OCI-LY1 (cell line): ENCODE measurements around the gene NACC1.

Experiments used
- H2AFZ ChIP-seq: fragments of 200-600 bp; sonication (generic), shearing (Covaris generic); 2 replicates; pipeline ENCODE4 v1.6.0; 2014; ENCODE audit warnings: antibody characterized with exemption, mild to moderate bottlenecking, low read length
- H3F3A ChIP-seq: fragments of 200-600 bp; sonication (generic), shearing (Covaris generic); 2 replicates; pipeline ENCODE4 v1.6.0; 2014; ENCODE audit warnings: mild to moderate bottlenecking, antibody characterized with exemption, low read length, moderate library complexity; ENCODE audit not compliant: insufficient read depth
- H3K27ac ChIP-seq: fragments of 200-600 bp; sonication (generic); 2 replicates; pipeline ENCODE4 v1.5.1; 2014; ENCODE audit warnings: low read length, mixed run types, mild to moderate bottlenecking, low read depth; ENCODE audit not compliant: poor library complexity, severe bottlenecking
- H3K27me3 ChIP-seq: fragments of 200-600 bp; sonication (generic); 2 replicates; pipeline ENCODE4 v1.6.0; 2014; ENCODE audit warnings: antibody characterized with exemption, mild to moderate bottlenecking, low read length, moderate library complexity; ENCODE audit not compliant: insufficient read depth
- H3K36me3 ChIP-seq: fragments of 200-600 bp; sonication (generic); 2 replicates; pipeline ENCODE4 v1.6.1; 2014; ENCODE audit warnings: mild to moderate bottlenecking, antibody characterized with exemption, low read length, moderate library complexity, mixed read lengths; ENCODE audit not compliant: insufficient read depth
- H3K4me1 ChIP-seq: fragments of 200-600 bp; sonication (generic); 2 replicates; pipeline ENCODE4 v1.5.1; 2014; ENCODE audit warnings: mild to moderate bottlenecking, low read length, moderate library complexity; ENCODE audit not compliant: insufficient read depth, severe bottlenecking
- H3K4me2 ChIP-seq: fragments of 200-600 bp; sonication (generic), shearing (Covaris generic); 2 replicates; pipeline ENCODE4 v1.6.1; 2014; ENCODE audit warnings: low read length
- H3K4me3 ChIP-seq: fragments of 200-600 bp; sonication (generic); 2 replicates; pipeline ENCODE4 v1.5.1; 2014; ENCODE audit warnings: low read length, low read depth, mild to moderate bottlenecking, mixed read lengths; ENCODE audit not compliant: poor library complexity, severe bottlenecking
- H3K79me2 ChIP-seq: fragments of 200-600 bp; shearing (Covaris generic); 2 replicates; pipeline ENCODE4 v1.6.1; 2016; ENCODE audit warnings: mixed run types, low read length, mixed read lengths; ENCODE audit not compliant: insufficient read depth
- H3K9ac ChIP-seq: fragments of 200-600 bp; sonication (generic), shearing (Covaris generic); 2 replicates; pipeline ENCODE4 v1.6.1; 2014; ENCODE audit warnings: mild to moderate bottlenecking, low read length, mixed read lengths
- H3K9me2 ChIP-seq: fragments of 200-600 bp; sonication (generic), shearing (Covaris generic); 2 replicates; pipeline ENCODE4 v1.6.1; 2014; ENCODE audit warnings: low read depth, mild to moderate bottlenecking, low read length, mixed read lengths
- H3K9me3 ChIP-seq: fragments of 200-600 bp; shearing (Covaris generic); 2 replicates; pipeline ENCODE4 v1.6.1; 2014; ENCODE audit warnings: low read length, mixed read lengths
- H4K20me1 ChIP-seq: fragments of 200-600 bp; sonication (generic), shearing (Covaris generic); 2 replicates; pipeline ENCODE4 v1.6.0; 2016; ENCODE audit warnings: mild to moderate bottlenecking, low read length; ENCODE audit not compliant: insufficient read depth
- CTCF ChIP-seq: fragments of 200-600 bp; sonication (generic), shearing (Covaris generic); IDR thresholded peaks from 2 replicates; pipeline ENCODE4 v1.5.1; 2017; ENCODE audit warnings: mild to moderate bottlenecking, antibody characterized with exemption, low read length, moderate library complexity, mixed read lengths
- EZH2 ChIP-seq: fragments of 200-600 bp; sonication (generic), shearing (Covaris generic); IDR thresholded peaks from 2 replicates; pipeline ENCODE4 v1.8.0; 2017; ENCODE audit warnings: borderline replicate concordance, mixed run types, mild to moderate bottlenecking, antibody characterized with exemption, low read length, moderate library complexity, mixed read lengths

NACC1 gene

GRCh38 chr19:13117176-13117771 is 790 bp upstream of the NACC1 start:
- Histone ChIP-seq H3K9me2 (no peaks in the 10 kb centered on the region), H3K27me3 (no peaks in the 10 kb centered on the region), H3K79me2 (peaks cover 34% of the 10 kb centered on the region), H3K4me3 (peak overlapping the region; percentile 86), H3K36me3 (peaks cover 27% of the 10 kb centered on the region; the same call in 1 of the 2 replicates), H4K20me1 (no peaks in the 10 kb centered on the region), H3F3A (peaks cover 4% of the 10 kb centered on the region; the same call in 1 of the 2 replicates), H3K4me2 (peak overlapping the region; percentile 82), H3K4me1 (peaks cover 52% of the 10 kb centered on the region), H3K27ac (peak overlapping the region; percentile 80), H3K9me3 (no peaks in the 10 kb centered on the region), H2AFZ (no peak overlapping the region), H3K9ac (peak overlapping the region; percentile 75)
- TF ChIP-seq EZH2 (no peak), CTCF (no peak)

- H3K27ac ChIP-seq = peak overlapping the region; percentile 56
- peak overlapping the region; percentile 99 for H3K9ac ChIP-seq
- H3K4me3 ChIP-seq = peak overlapping the region; percentile 100
- H2AFZ ChIP-seq = no peak overlapping the region
- peaks cover 20% of the 10 kb centered on the region; the same call in 1 of the 2 replicates for H3K36me3 ChIP-seq
- H3K27me3 ChIP-seq = no peaks in the 10 kb centered on the region
- H3K9me2 ChIP-seq = no peaks in the 10 kb centered on the region
- H3F3A ChIP-seq = peaks cover 4% of the 10 kb centered on the region; the same call in 1 of the 2 replicates
- H4K20me1 ChIP-seq = no peaks in the 10 kb centered on the region
- TF ChIP-seq CTCF (no peak), EZH2 (no peak)
- H3K9me3 ChIP-seq = no peaks in the 10 kb centered on the region
- peaks cover 52% of the 10 kb centered on the region for H3K4me1 ChIP-seq
- peak overlapping the region; percentile 80 for H3K4me2 ChIP-seq
- peaks cover 44% of the 10 kb centered on the region for H3K79me2 ChIP-seq
Measured at GRCh38 chr19:13118424-13119193, 545 bp downstream of the NACC1 start.

- Histone ChIP-seq H3K4me1 (peaks cover 52% of the 10 kb centered on the region), H3K9me3 (no peaks in the 10 kb centered on the region), H3K9ac (peak overlapping the region; percentile 99), H3K4me3 (peak overlapping the region; percentile 100), H2AFZ (no peak overlapping the region), H3K27me3 (no peaks in the 10 kb centered on the region), H4K20me1 (no peaks in the 10 kb centered on the region), H3K9me2 (no peaks in the 10 kb centered on the region), H3K4me2 (peak overlapping the region; percentile 80), H3F3A (peaks cover 4% of the 10 kb centered on the region; the same call in 1 of the 2 replicates), H3K27ac (no peak overlapping the region), H3K36me3 (peaks cover 23% of the 10 kb centered on the region; the same call in 1 of the 2 replicates), H3K79me2 (peaks cover 44% of the 10 kb centered on the region)
- TF ChIP-seq EZH2 (no peak), CTCF (no peak)
Measured at GRCh38 chr19:13119627-13120026, 1.6 kb downstream of the NACC1 start.
